HepG2 (cell line): Measurements from ENCODE around the gene IFI30. TPM values are rescaled to one million over a fixed set of nuclear protein-coding genes. Genes with fewer than 3 reads are reported as not detected.

ENCODE experiments used
- ATF7 ChIP-seq, 2 experiments: fragments of 450-650 bp in 1 of 2; sonication (generic) in 1 of 2; formaldehyde crosslinking in 1 of 2; IDR thresholded peaks; 2 replicates each; pipeline versions ENCODE4 v1.4.0 to v1.6.1; 2016 to 2020; ENCODE audit warnings: antibody characterized with exemption in 1 of 2, mild to moderate bottlenecking in 1 of 2, missing genetic modification reagents in 1 of 2
- ZNF143 ChIP-seq: sonication (generic); formaldehyde crosslinking; IDR thresholded peaks from 2 replicates; pipeline ENCODE4 v1.4.0; 2020; ENCODE audit warnings: missing genetic modification reagents
- ZNF749 ChIP-seq: sonication (generic); formaldehyde crosslinking; IDR thresholded peaks from 2 replicates; pipeline ENCODE4 v1.8.0; 2022; ENCODE audit warnings: mild to moderate bottlenecking, missing genetic modification reagents, moderate library complexity, borderline replicate concordance
- polyA plus RNA-seq, 8 experiments: library from polyadenylated mRNA; depleted of rRNA in 3 of 8; stranded (reverse) in 7 of 8; unstranded in 1 of 8; fragments of >200 nt; fragmentation: Illumina TruSeq in 4 of 8; extraction: Trizol in 4 of 8; gene quantifications; 2 replicates each; pipeline versions ENCODE4 v1.2.1 to v1.2.3, GENCODE V29; 2011 to 2016; ENCODE audit warnings: low read depth in 4 of 8, missing spikeins in 1 of 8, mixed read lengths in 1 of 8; ENCODE audit not compliant: insufficient read depth in 1 of 8
- total RNA-seq, 5 experiments: library from RNA; depleted of rRNA; stranded (reverse); fragments of >200 nt; fragmentation: Illumina TruSeq; extraction: Trizol; gene quantifications; 2 replicates each; pipeline ENCODE4 v1.2.3, GENCODE V29; 2016; ENCODE audit warnings: low read depth in 1 of 5
- TF ChIP-seq, protein P1 (sequence below): sonication (generic); formaldehyde crosslinking; IDR thresholded peaks from 2 replicates; pipeline ENCODE4 v1.5.1; 2020; ENCODE audit warnings: mild to moderate bottlenecking, missing genetic modification reagents, borderline replicate concordance
- TF ChIP-seq, protein P2 (sequence below): sonication (generic); formaldehyde crosslinking; IDR thresholded peaks from 2 replicates; pipeline ENCODE4 v1.5.0; 2020; ENCODE audit warnings: mild to moderate bottlenecking, missing genetic modification reagents, borderline replicate concordance
- TF ChIP-seq, protein P3 (sequence below): IDR thresholded peaks from 2 replicates; pipeline ENCODE4 v1.6.1; 2016

IFI30 gene
- total and polyA plus RNA-seq, 2 of the 13 experiments (the other 11 are each of a cell fraction or from before 2014, with no cell fraction given), result 25.0 to 79.4 TPM

GRCh38 chr19:18203408-18203862 lies 29.8 kb downstream of the IFI30 start (continued):
- TF ChIP-seq, protein P1, sequence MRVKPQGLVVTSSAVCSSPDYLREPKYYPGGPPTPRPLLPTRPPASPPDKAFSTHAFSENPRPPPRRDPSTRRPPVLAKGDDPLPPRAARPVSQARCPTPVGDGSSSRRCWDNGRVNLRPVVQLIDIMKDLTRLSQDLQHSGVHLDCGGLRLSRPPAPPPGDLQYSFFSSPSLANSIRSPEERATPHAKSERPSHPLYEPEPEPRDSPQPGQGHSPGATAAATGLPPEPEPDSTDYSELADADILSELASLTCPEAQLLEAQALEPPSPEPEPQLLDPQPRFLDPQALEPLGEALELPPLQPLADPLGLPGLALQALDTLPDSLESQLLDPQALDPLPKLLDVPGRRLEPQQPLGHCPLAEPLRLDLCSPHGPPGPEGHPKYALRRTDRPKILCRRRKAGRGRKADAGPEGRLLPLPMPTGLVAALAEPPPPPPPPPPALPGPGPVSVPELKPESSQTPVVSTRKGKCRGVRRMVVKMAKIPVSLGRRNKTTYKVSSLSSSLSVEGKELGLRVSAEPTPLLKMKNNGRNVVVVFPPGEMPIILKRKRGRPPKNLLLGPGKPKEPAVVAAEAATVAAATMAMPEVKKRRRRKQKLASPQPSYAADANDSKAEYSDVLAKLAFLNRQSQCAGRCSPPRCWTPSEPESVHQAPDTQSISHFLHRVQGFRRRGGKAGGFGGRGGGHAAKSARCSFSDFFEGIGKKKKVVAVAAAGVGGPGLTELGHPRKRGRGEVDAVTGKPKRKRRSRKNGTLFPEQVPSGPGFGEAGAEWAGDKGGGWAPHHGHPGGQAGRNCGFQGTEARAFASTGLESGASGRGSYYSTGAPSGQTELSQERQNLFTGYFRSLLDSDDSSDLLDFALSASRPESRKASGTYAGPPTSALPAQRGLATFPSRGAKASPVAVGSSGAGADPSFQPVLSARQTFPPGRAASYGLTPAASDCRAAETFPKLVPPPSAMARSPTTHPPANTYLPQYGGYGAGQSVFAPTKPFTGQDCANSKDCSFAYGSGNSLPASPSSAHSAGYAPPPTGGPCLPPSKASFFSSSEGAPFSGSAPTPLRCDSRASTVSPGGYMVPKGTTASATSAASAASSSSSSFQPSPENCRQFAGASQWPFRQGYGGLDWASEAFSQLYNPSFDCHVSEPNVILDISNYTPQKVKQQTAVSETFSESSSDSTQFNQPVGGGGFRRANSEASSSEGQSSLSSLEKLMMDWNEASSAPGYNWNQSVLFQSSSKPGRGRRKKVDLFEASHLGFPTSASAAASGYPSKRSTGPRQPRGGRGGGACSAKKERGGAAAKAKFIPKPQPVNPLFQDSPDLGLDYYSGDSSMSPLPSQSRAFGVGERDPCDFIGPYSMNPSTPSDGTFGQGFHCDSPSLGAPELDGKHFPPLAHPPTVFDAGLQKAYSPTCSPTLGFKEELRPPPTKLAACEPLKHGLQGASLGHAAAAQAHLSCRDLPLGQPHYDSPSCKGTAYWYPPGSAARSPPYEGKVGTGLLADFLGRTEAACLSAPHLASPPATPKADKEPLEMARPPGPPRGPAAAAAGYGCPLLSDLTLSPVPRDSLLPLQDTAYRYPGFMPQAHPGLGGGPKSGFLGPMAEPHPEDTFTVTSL (CRISPR knock-in tag), result no peak
- no peak for TF ChIP-seq ATF7 (IDR thresholded peaks at IDR 0.05)
- 0 out of 2 replicates have a peak, but pooled peaks have one; percentile 42 for TF ChIP-seq ATF7 (CRISPR knock-in tag; IDR thresholded peaks at IDR 0.05)
- no peak for TF ChIP-seq ZNF143
- TF ChIP-seq, protein P2, sequence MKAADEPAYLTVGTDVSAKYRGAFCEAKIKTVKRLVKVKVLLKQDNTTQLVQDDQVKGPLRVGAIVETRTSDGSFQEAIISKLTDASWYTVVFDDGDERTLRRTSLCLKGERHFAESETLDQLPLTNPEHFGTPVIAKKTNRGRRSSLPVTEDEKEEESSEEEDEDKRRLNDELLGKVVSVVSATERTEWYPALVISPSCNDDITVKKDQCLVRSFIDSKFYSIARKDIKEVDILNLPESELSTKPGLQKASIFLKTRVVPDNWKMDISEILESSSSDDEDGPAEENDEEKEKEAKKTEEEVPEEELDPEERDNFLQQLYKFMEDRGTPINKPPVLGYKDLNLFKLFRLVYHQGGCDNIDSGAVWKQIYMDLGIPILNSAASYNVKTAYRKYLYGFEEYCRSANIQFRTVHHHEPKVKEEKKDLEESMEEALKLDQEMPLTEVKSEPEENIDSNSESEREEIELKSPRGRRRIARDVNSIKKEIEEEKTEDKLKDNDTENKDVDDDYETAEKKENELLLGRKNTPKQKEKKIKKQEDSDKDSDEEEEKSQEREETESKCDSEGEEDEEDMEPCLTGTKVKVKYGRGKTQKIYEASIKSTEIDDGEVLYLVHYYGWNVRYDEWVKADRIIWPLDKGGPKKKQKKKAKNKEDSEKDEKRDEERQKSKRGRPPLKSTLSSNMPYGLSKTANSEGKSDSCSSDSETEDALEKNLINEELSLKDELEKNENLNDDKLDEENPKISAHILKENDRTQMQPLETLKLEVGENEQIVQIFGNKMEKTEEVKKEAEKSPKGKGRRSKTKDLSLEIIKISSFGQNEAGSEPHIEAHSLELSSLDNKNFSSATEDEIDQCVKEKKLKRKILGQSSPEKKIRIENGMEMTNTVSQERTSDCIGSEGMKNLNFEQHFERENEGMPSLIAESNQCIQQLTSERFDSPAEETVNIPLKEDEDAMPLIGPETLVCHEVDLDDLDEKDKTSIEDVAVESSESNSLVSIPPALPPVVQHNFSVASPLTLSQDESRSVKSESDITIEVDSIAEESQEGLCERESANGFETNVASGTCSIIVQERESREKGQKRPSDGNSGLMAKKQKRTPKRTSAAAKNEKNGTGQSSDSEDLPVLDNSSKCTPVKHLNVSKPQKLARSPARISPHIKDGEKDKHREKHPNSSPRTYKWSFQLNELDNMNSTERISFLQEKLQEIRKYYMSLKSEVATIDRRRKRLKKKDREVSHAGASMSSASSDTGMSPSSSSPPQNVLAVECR (CRISPR knock-in tag), result peak; percentile 16; the same call in 1 of the 2 replicates
- TF ChIP-seq ZNF749, result no peak
- TF ChIP-seq, protein P3, sequence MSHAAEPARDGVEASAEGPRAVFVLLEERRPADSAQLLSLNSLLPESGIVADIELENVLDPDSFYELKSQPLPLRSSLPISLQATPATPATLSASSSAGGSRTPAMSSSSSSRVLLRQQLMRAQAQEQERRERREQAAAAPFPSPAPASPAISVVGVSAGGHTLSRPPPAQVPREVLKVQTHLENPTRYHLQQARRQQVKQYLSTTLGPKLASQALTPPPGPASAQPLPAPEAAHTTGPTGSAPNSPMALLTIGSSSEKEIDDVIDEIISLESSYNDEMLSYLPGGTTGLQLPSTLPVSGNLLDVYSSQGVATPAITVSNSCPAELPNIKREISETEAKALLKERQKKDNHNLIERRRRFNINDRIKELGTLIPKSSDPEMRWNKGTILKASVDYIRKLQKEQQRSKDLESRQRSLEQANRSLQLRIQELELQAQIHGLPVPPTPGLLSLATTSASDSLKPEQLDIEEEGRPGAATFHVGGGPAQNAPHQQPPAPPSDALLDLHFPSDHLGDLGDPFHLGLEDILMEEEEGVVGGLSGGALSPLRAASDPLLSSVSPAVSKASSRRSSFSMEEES (CRISPR knock-in tag), result peak; percentile 6; the same call in 1 of the 2 replicates
- TF ChIP-seq, all 625 proteins: peak for 54
